ENCODE data around the gene LAMA5.

- TF ChIP-seq TAF1 (IDR thresholded peaks at IDR 0.05; ENCODE audit: borderline replicate concordance, insufficient read depth, low read length) (no peak), REST (IDR thresholded peaks at IDR 0.05; ENCODE audit: insufficient read depth in 1 of 2, low read depth in 2 of 2, low read length in 2 of 2) (no peak), POLR2AphosphoS5 (IDR thresholded peaks at IDR 0.05; ENCODE audit: low read depth, low read length) (no peak)
Observed at GRCh38 chr20:62312662-62312977, 54.5 kb downstream of the LAMA5 start.

Data from PFSK-1 (cell line).